Upper lobe of left lung (tissue), 6 donors: Measurements from ENCODE around the gene LTK. TPM values are rescaled to one million over a fixed set of nuclear protein-coding genes. Genes with fewer than 3 reads are reported as not detected.
A peak's percentile ranks its signal among the peaks of the same experiment; 100 is the strongest.

Experiments
- ATAC-seq, 2 donors: fragments of 200-7000 bp; cut with Tn5 transposase; one replicate each; pipeline ENCODE4 v1.9.1; 2022; ENCODE audit warnings: mild to moderate bottlenecking in 2 of 2, moderate library complexity in 2 of 2; ENCODE audit not compliant: low FRiP score in 2 of 2
- DNase-seq, 2 donors: peaks; one replicate each; pipeline ENCODE4 v3.0.0-alpha.2; 2019 to 2020
- H3K27ac ChIP-seq, 4 donors: fragments of 200-600 bp; sonication (generic); one replicate each; pipeline ENCODE4 v1.5.1; 2016 to 2019
- H3K27me3 ChIP-seq, 4 donors: fragments of 200-600 bp; sonication (generic); one replicate each; pipeline ENCODE4 v1.5.1; 2017 to 2019
- H3K36me3 ChIP-seq, 4 donors: fragments of 200-600 bp; sonication (generic); one replicate each; pipeline ENCODE4 v1.5.1; 2016 to 2019
- H3K4me1 ChIP-seq, 4 donors: fragments of 200-600 bp; sonication (generic); one replicate each; pipeline ENCODE4 v1.5.1; 2018 to 2019
- H3K4me3 ChIP-seq, 4 donors: fragments of 200-600 bp; sonication (generic); one replicate each; pipeline ENCODE4 v1.5.1; 2017 to 2019; ENCODE audit warnings: mild to moderate bottlenecking in 2 of 4, moderate library complexity in 1 of 4
- H3K9me3 ChIP-seq, 4 donors: fragments of 200-600 bp; sonication (generic); one replicate each; pipeline ENCODE4 v1.5.1; 2018 to 2019
- CTCF ChIP-seq, 6 experiments: fragments of 450-650 bp in 4 of 6; fragments of 200-600 bp in 2 of 6; sonication (generic) in 2 of 6; IDR thresholded peaks; one replicate each; pipeline ENCODE4 v1.5.1; 2016 to 2019; ENCODE audit warnings: antibody characterized with exemption in 6 of 6
- EP300 ChIP-seq, 4 donors: sonication (generic); formaldehyde crosslinking; IDR thresholded peaks; one replicate each; pipeline ENCODE4 v1.5.1; 2017; ENCODE audit warnings: antibody characterized with exemption in 4 of 4, control low read depth in 2 of 4
- POLR2A ChIP-seq, 4 donors: fragments of 450-650 bp; IDR thresholded peaks; one replicate each; pipeline ENCODE4 v1.5.1; 2016 to 2017; ENCODE audit warnings: antibody characterized with exemption in 4 of 4, mild to moderate bottlenecking in 2 of 4
- POLR2AphosphoS5 ChIP-seq, 2 donors: sonication (generic); formaldehyde crosslinking; IDR thresholded peaks; one replicate each; pipeline ENCODE4 v1.5.1; 2017; ENCODE audit warnings: antibody characterized with exemption in 2 of 2
- WGBS, 2 donors: methylation state at CpG; one replicate each; pipeline ENCODE4 v1.1.5; 2017 to 2018; 5-methylcytosine and 5-hydroxymethylcytosine counted together
- total RNA-seq, 6 donors: library from RNA; depleted of rRNA in 4 of 6; stranded (reverse); fragments of >200 nt in 4 of 6; gene quantifications; one replicate each; pipeline versions ENCODE4 v1.1.0 to v1.2.1, GENCODE V29; 2016 to 2021
- donor health status: DM: no; HTN: no; CAD: no; lungs with moderate emphysema.
- donor health status: DM: no; HTN: yes; CAD: no; lungs with severe emphysema.

Gene LTK
- total RNA-seq, 6 donors from 2014 or later: 2.2 to 23.0 (median 5.7) TPM

GRCh38 chr15:41521614-41522013, 8.0 kb upstream of the LTK start:
- no peaks in the 10 kb centered on the region for H3K9me3 ChIP-seq
- H3K36me3 ChIP-seq: peaks cover 0 to 54% (median 22%) of the 10 kb centered on the region in 4 donors
- ATAC-seq: no peak
- H3K4me3 ChIP-seq: no peak overlapping the region
- 90 to 92% methylated on average over 9 of the region's 9 CpGs for WGBS, 2 donors
- no peak for DNase-seq
- TF ChIP-seq POLR2A (IDR thresholded peaks at IDR 0.05) (no peak), EP300 (IDR thresholded peaks at IDR 0.05) (no peak), POLR2AphosphoS5 (IDR thresholded peaks at IDR 0.05) (no peak), CTCF (IDR thresholded peaks at IDR 0.05) (no peak)
- no peaks in the 10 kb centered on the region for H3K4me1 ChIP-seq
- no peaks in the 10 kb centered on the region for H3K27me3 ChIP-seq
- H3K27ac ChIP-seq: no peak overlapping the region

- no peak overlapping the region for H3K4me3 ChIP-seq
- H3K27me3 ChIP-seq: no peaks in the 10 kb centered on the region
- H3K27ac ChIP-seq: no peak overlapping the region
- H3K36me3 ChIP-seq: peaks cover 0 to 44% (median 14%) of the 10 kb centered on the region in 4 donors
- 96 to 100% methylated on average over 1 to 17 of the region's 17 CpGs for whole genome bisulfite sequencing, 2 donors
- DNase-seq: peak in 1 of 2 donors; percentile 68
- TF ChIP-seq EP300 (IDR thresholded peaks at IDR 0.05) (no peak), POLR2AphosphoS5 (IDR thresholded peaks at IDR 0.05) (no peak), CTCF (IDR thresholded peaks at IDR 0.05) (no peak), POLR2A (IDR thresholded peaks at IDR 0.05) (no peak)
- H3K9me3 ChIP-seq: no peaks in the 10 kb centered on the region
- no peaks in the 10 kb centered on the region for H3K4me1 ChIP-seq
- ATAC-seq: no peak
Observed at GRCh38 chr15:41520636-41521035, 7.0 kb upstream of the LTK start.

GRCh38 chr15:41517895-41518449, 4.3 kb upstream of the LTK start:
- peaks cover 0 to 25% (median 13%) of the 10 kb centered on the region in 4 donors for H3K36me3 ChIP-seq
- peaks cover 0 to 9% (median 4%) of the 10 kb centered on the region in 4 donors for H3K27me3 ChIP-seq
- no peaks in the 10 kb centered on the region for H3K9me3 ChIP-seq
- ATAC-seq (no peak), DNase-seq (no peak)
- no peak overlapping the region for H3K27ac ChIP-seq
- no peak for TF ChIP-seq POLR2A (IDR thresholded peaks at IDR 0.05)
- TF ChIP-seq CTCF (IDR thresholded peaks at IDR 0.05): no peak
- TF ChIP-seq EP300 (IDR thresholded peaks at IDR 0.05): no peak
- no peak for TF ChIP-seq POLR2AphosphoS5 (IDR thresholded peaks at IDR 0.05)
- WGBS, 2 donors: 90 to 91% methylated on average over 8 of the region's 8 CpGs
- H3K4me3 ChIP-seq: no peak overlapping the region
- peaks cover 9 to 14% (median 11%) of the 10 kb centered on the region in 4 donors for H3K4me1 ChIP-seq

GRCh38 chr15:41512940-41513505, 604 bp downstream of the LTK start:
- Histone ChIP-seq H3K4me3 (peak overlapping the region; percentile 44 to 55 (median 46)), H3K27me3 (peaks cover 0 to 29% (median 18%) of the 10 kb centered on the region in 4 donors), H3K36me3 (peaks cover 0 to 5% (median 2%) of the 10 kb centered on the region in 4 donors), H3K9me3 (no peaks in the 10 kb centered on the region), H3K27ac (peak overlapping the region in 2 of 4 donors; percentile 14 to 64), H3K4me1 (peaks cover 25 to 34% (median 28%) of the 10 kb centered on the region in 4 donors)
- peak in 1 of 2 donors; percentile 66 for ATAC-seq
- WGBS, 2 donors: 1 to 4% methylated on average over 18 to 37 of the region's 40 CpGs
- DNase-seq: peak; percentile 32 to 88
- no peak for TF ChIP-seq POLR2A (IDR thresholded peaks at IDR 0.05)
- TF ChIP-seq POLR2AphosphoS5 (IDR thresholded peaks at IDR 0.05): no peak
- TF ChIP-seq CTCF (IDR thresholded peaks at IDR 0.05): no peak
- no peak for TF ChIP-seq EP300 (IDR thresholded peaks at IDR 0.05)
